ENCODE measurements around the gene CD44. TPM values are rescaled to one million over a fixed set of nuclear protein-coding genes. Genes with fewer than 3 reads are reported as not detected.

Gene CD44
- total RNA-seq, 1 experiment from 2014 or later, result 15.9 TPM

DNA sequence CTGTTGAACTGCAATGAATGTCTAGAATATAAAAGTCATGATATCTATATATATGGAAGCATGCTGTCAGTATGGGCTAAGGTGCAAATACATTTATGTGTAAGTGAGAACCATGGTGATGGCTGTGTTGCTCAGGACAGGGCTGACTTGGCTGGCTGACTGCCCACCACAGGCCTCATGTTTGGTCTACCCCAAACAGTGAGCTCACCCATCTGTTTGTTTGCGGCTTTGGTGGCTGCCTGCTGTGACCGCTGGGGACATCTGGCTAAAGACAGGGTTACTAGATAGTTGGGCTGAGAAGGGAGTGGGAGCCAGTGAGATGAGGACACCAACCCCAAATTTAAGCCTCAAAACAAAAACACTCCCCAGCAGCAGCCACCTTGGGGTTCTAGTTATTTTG lies 6.3 kb downstream of the CD44 start:
- ChIA-PET CTCF (no interaction called here), POLR2A (ENCODE audit: low non-redundant PET) (no interaction called here)
- BruUV-seq (replicated peaks), result no TSS peak
- H3K9me3 ChIP-seq (ENCODE audit: low read depth, low read length, poor library complexity, severe bottlenecking), result no peaks in the 10 kb centered on the region
- TF ChIP-seq EZH2 (IDR thresholded peaks at IDR 0.05; ENCODE audit: borderline replicate concordance, low read depth, low read length, poor library complexity, severe bottlenecking) (no peak), CTCF (conservative IDR thresholded peaks at IDR 0.05; ENCODE audit: low read depth, low read length) (no peak)
- H3K36me3 ChIP-seq (ENCODE audit: insufficient read depth, low read length, poor library complexity, severe bottlenecking), result no peaks in the 10 kb centered on the region
- no peak for DNase-seq (ENCODE audit: low spot score)
- no peak overlapping the region for H3K27ac ChIP-seq (ENCODE audit: low read depth, low read length, poor library complexity, severe bottlenecking)
- H3K4me1 ChIP-seq (ENCODE audit: insufficient read depth, low read length, poor library complexity, severe bottlenecking), result peaks cover 13% of the 10 kb centered on the region
- no peak overlapping the region for H3K4me3 ChIP-seq (ENCODE audit: low read depth, low read length, poor library complexity, severe bottlenecking)
- H3K27me3 ChIP-seq (replicated peaks; ENCODE audit: insufficient read depth, low read depth, low read length, poor library complexity), result peaks cover 4% of the 10 kb centered on the region
- intact Hi-C loops (cut with micrococcal nuclease; ENCODE audit: unreplicated experiment), result no loop called here

DNA sequence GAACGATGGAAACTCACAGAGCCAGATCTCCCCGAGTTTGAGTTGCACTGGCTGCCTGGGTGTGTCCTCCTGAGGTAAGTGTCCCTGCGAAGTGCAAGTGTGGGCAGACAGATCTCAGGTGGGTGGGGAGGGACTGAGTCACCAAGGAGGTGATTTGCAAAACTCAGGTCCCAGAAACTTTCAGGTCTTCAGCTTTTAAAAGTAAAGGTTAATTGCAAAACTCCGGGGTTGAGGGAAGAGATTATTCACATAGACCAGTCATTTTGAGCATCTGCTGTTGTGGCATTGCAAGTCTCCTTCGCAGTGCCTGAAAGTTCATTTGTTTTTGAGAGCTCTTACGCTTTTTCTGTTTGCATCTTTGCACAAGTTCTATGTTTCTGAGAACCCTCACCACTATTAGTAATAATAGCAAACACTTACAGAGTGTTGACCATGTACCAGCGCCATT lies 7.1 kb downstream of the CD44 start:
- Histone ChIP-seq H3K4me1 (ENCODE audit: insufficient read depth, low read length, poor library complexity, severe bottlenecking) (peaks cover 13% of the 10 kb centered on the region), H3K9me3 (ENCODE audit: low read depth, low read length, poor library complexity, severe bottlenecking) (no peaks in the 10 kb centered on the region), H3K27ac (ENCODE audit: low read depth, low read length, poor library complexity, severe bottlenecking) (no peak overlapping the region), H3K4me3 (ENCODE audit: low read depth, low read length, poor library complexity, severe bottlenecking) (no peak overlapping the region), H3K27me3 (replicated peaks; ENCODE audit: insufficient read depth, low read depth, low read length, poor library complexity) (peaks cover 6% of the 10 kb centered on the region), H3K36me3 (ENCODE audit: insufficient read depth, low read length, poor library complexity, severe bottlenecking) (no peaks in the 10 kb centered on the region)
- no TSS peak for BruUV-seq (replicated peaks)
- DNase-seq (ENCODE audit: low spot score), result no peak
- TF ChIP-seq EZH2 (IDR thresholded peaks at IDR 0.05; ENCODE audit: borderline replicate concordance, low read depth, low read length, poor library complexity, severe bottlenecking), result no peak
- no peak for TF ChIP-seq CTCF (conservative IDR thresholded peaks at IDR 0.05; ENCODE audit: low read depth, low read length)
- intact Hi-C loops (cut with micrococcal nuclease; ENCODE audit: unreplicated experiment), result no loop called here
- ChIA-PET CTCF (no interaction called here), POLR2A (ENCODE audit: low non-redundant PET) (interaction anchor here (0.6 kb wide), 1 partner anchor 177 kb away, joined by 14 read pairs; no protein-coding TSS in a partner anchor)

DNA sequence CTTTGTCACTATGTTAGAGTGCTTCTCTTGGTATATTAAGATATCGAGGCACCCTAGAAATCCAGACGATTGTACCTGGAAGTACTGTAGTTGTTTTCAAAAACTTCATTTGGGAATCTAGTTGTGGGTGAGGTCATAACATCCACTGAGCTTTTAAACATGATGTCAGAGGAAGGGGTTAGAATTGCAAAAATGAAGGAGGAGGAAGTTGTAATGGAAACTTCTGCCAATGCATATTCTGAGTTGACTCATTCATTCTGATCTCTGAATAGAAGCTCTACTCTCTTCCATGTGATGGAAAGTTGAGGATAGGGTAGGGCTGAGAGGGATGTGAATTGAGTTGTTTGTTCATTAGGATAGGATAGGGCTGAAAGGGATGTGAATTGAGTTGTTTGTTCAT lies 7.7 kb downstream of the CD44 start:
- H3K27ac ChIP-seq (ENCODE audit: low read depth, low read length, poor library complexity, severe bottlenecking), result no peak overlapping the region
- intact Hi-C loops (cut with micrococcal nuclease; ENCODE audit: unreplicated experiment), result no loop called here

More for the DNA sequence above, 7.7 kb downstream of the CD44 start:
- Histone ChIP-seq H3K4me1 (ENCODE audit: insufficient read depth, low read length, poor library complexity, severe bottlenecking) (peaks cover 13% of the 10 kb centered on the region), H3K4me3 (ENCODE audit: low read depth, low read length, poor library complexity, severe bottlenecking) (no peak overlapping the region), H3K27me3 (replicated peaks; ENCODE audit: insufficient read depth, low read depth, low read length, poor library complexity) (peaks cover 7% of the 10 kb centered on the region), H3K36me3 (ENCODE audit: insufficient read depth, low read length, poor library complexity, severe bottlenecking) (no peaks in the 10 kb centered on the region), H3K9me3 (ENCODE audit: low read depth, low read length, poor library complexity, severe bottlenecking) (no peaks in the 10 kb centered on the region)
- TF ChIP-seq EZH2 (IDR thresholded peaks at IDR 0.05; ENCODE audit: borderline replicate concordance, low read depth, low read length, poor library complexity, severe bottlenecking), result no peak
- TF ChIP-seq CTCF (conservative IDR thresholded peaks at IDR 0.05; ENCODE audit: low read depth, low read length), result no peak
- CTCF ChIA-PET, result no interaction called here
- no TSS peak for BruUV-seq (replicated peaks)
- no peak for DNase-seq (ENCODE audit: low spot score)
- POLR2A ChIA-PET (ENCODE audit: low non-redundant PET), result interaction anchor here (0.6 kb wide), 1 partner anchor 177 kb away, joined by 14 read pairs; no protein-coding TSS in a partner anchor

Measured in A673 (cell line).